HG02623 (cell line): Measurements from ENCODE around the gene ETV6.

Source experiments
- ATAC-seq: cut with Tn5 transposase; IDR thresholded peaks from one replicate; pipeline ENCODE4 v1.9.1; 2021; ENCODE audit warnings: moderate library complexity; ENCODE audit not compliant: unreplicated experiment

ETV6 gene

DNA sequence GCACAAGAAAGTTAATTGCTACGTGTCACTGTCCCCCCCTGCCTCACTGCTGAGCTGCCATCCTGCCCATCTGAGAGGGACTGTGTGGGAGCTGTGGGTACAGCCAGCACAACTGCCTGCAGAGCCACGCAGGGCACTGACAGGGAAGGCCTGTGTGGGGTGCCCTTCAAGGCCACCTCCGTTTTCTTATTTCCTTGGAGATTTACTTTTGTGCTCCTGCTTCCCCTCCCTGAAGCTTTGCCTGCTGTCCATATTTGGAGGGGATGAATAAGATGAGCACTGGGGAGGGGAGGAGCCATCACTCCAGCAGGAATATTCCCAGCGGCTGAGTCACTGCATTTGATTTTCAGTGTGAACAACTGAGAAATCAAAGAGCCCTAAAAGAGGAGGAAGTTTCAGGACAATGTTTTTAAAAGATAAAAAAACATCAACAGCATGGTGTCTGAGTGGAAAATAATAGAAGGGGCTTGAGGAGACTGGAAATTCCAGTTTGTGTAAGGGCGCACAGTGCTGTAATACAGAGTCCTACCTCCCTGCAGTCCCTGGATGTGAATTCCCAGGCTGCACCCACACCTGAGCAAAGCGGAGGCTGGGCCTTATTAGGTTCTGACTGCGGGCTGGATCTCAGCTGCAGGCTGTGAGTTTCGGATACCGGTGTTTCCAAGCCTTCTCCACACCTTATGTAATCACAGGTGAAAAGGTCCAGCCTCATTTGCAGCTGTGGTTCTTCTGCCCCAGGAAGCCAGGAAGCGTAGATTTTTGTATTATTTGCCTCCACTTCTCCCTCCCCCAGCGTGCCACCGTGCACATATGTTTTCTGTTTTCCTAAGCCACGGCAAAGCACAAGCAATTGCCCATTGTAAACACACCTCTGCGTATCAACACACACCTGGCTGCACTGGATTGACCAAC, 228.7 kb downstream of the ETV6 start:
- ATAC-seq, result no peak

DNA sequence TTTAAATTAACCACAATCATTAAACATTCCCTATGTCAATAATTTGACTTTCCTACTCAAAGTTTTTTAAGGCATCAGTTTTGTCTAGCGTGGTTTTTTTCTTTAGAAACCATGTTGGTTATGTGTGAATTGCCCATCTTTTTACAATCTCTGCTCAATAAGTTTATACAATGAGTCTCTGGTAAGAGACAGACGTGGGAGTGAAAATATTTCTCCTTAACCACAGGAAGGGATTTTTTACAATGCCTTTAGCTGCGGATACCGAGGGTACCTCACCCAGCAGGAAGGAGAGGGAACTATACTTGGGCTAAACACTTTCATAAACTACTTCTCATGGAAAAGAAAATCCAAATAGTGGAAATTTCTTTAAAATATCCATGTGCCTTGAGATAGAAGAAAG, 229.8 kb downstream of the ETV6 start:
- no peak for ATAC-seq

DNA sequence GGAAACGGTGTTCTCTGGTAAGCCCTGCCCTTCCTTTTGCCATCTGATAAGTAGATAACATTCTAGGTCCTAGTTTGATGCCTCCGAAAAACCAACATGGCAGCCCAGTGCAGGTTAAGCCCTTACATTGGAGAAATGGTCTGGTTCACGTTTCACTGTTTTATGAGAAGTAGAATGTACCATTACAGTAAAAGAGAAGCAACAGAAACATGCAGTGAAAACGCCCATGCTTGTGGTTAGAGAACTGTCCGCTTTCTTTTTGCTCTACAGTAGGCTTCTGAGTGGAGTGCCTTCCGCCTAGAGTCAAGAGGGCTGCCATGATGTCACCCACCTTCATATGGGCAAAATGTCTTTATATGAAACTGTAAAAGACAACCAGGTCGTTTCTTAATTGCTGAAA, 230.9 kb downstream of the ETV6 start:
- no peak for ATAC-seq

DNA sequence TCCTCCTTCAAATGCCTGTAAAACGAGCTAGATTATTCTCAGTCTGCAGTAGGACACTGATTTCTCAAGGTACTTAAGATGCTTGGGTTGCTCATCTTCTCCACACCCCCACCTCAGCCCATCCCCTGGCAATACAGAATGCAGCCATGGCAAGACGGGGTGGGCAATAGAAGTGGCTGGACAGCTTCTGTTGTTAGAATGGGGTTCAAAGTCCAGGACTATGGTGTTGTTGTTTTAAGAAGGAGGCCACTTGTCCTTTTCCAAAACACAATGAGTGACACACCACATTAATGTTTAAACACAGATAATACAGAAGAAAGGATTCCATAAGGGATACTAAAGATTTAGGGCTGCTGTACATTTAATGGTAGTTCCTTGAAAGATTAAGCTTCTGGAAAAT, 232.4 kb downstream of the ETV6 start:
- no peak for ATAC-seq

DNA sequence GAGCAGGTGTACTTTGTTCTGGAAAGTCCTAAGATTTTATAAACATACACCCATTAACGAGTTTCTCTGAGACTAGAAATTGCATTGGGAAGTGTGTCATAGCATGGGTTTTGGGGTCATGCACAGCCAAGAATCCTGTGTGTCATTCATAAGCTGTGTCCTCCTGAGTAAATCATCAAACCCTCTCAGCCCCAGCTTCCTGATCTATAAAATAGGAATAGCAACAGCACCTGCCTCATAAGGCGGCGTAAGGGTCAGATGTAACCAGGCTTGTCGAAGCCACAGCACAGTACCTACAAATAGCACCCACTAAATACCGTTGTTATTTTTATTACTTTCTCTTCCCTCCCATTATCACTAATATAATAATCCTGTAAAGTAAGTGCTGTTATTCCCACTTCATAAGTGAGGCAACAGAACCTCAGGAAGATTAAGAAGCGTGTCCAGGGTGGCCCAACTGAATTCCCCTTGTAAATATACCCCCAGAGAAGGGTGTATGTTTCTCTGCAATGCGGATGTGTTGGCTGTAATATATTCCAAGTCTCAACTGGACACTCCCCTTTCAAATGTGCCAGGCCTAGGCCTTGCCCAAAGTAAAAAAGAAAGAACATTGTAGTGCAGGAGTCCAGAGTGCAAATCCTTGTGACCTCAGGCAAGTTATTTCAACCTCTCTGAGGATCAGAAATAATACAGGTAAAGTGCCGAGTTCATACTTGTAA, 233.0 kb downstream of the ETV6 start:
- ATAC-seq, result peak; percentile 25

DNA sequence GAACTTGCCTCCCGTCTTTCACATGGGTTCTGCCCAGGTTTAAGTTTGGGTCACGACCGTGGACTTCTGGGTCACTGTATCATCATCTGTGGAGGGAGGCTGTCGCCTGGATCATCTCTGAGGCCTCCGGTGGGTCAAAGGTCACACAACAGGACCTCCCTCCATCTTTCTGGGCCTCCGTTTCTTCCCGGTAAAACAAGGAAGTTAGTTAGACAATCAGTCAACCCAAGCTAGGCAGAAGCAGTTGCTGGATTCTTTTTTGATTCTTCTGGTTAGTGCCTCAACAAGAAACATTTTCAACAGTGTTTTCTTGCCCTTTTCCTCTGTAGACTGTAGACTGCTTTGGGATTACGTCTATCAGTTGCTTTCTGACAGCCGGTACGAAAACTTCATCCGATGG, 234.6 kb downstream of the ETV6 start:
- no peak for ATAC-seq

DNA sequence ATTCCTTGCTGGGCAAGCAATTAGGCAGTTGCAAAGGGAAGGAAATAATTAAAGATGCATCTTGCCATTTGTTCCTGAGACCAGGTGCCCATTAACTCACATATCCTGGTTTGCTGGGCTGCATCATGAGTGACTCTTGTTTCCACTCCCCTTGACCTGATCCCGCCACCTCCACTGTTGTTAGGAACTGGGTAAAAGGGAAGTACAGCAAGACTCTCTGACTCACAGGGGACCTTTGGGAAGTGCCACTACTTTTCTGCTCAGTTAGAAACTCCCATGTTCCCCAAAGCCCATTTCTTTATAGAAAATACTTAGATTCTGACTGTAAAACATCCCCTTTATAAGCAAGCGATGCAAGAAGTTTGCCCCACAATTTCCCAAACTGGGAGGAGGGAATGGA, 235.2 kb downstream of the ETV6 start:
- no peak for ATAC-seq

DNA sequence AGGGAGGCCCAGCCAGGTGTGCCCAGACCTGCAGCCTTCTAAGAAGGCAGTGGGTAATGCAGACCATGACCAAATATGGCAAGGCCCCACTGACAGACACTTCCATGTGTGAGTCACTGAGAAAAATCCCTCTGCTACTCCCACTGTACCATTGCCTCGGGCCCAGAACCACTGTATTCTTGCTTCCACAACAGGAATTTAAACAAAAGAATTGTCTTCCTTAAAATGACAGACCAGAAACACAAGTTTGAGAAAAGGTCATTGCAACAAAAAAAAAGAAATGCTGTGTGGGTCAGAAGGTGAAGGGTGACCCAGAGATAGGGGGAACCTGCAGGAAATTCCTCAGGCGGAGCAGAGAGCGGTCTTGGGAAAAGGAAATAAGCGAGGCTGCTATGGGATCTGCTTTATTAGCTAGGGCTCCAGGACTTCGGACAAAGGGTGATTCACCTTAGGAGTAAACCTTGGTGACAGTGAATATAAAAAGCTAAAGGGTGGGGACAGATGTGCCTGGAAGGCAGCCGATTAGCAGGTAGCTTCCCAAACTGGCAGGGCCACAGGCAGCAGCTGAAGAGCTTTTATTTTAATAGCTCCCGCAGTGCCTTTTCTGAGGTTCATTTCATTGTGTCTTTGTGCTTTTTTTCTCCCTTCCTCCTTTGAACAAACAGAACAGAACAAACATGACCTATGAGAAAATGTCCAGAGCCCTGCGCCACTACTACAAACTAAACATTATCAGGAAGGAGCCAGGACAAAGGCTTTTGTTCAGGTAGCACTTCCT, 236.0 kb downstream of the ETV6 start:
- ATAC-seq, result no peak

DNA sequence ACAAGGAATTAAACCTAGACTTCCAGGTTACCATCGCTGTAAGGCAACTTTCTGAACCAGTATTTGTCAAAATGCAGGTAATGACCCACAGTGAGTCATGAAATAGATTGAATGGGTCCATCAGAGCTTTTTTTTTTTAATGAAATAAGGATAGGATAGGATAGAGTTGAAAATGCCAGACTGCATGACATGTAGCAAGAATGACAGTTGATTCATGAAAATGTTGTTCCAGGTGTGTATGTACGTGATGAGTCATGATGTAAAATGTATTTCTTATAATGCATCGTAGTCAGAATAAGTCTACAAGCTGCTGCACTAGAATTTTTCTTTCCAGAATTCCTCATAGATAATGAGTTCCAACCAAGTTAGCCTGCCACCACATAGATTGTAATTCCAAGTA, 236.9 kb downstream of the ETV6 start:
- ATAC-seq, result no peak

DNA sequence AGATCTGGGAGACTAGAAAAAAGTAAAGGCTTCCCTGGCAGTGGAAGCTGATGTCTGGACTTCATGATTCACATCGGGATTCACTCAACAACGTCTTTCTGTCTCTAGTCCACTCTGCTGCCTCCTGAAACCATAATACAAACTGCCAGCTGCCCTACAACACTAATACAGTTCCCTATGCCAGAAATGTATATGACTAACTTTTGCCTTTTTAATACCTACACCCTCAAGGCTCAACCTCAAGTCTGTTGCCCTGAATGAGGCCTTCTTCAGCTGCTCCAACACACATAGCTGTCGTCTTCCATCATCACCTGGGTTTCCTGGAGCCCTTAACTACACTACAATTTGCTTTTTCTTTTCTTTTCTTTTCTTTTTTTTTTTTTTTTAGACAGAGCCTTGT, 238.6 kb downstream of the ETV6 start:
- ATAC-seq, result no peak

DNA sequence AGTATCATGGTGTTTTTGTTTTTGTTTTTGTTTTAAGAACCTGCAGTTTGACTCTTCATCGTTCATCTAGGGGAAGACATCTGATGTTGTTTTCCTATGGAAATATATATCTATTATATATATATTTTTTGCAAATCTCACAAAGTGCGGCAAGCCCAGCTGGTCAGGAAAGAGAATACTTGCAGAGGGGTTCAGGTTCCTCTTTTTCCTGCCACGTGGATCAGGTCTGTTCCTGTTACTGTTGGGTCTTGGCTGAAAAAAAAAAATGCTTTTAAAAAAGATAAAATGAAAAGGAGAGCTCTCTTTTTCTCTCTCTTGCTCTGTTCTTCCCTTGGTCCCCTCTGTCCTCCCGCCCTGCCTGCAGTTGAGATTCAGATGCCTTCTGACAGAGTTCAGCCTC, 241.9 kb downstream of the ETV6 start:
- no peak for ATAC-seq

DNA sequence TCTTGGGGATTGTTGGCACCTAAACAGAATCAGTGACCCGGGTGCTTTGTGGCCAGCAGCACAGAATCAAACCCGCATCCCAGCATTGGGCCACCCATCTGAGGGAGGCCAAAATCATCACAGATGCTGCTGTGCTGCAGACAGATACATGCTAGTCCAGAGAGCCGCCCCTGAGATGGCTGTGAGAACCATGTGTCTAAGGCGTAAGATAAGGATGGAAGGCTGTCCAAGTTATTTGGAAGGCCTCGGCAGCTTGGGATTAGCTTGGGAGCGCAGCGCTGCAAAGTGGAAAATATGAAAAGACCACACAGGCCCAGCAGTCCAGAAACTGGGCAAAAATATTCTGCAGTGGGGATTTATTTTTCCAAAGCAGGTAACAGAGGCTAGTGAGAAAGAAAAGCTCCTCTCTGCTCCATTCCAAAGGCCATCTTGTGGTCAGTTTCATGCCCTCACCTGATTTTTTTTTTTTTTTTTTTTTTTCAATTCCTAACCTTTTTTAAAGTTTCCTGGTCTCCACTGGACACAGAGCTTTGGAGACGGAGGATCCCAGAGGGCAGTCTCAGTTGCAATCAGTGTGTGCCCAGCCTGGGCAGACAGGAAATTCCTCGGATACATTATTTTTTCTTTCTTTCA, 242.4 kb downstream of the ETV6 start:
- ATAC-seq, result no peak

DNA sequence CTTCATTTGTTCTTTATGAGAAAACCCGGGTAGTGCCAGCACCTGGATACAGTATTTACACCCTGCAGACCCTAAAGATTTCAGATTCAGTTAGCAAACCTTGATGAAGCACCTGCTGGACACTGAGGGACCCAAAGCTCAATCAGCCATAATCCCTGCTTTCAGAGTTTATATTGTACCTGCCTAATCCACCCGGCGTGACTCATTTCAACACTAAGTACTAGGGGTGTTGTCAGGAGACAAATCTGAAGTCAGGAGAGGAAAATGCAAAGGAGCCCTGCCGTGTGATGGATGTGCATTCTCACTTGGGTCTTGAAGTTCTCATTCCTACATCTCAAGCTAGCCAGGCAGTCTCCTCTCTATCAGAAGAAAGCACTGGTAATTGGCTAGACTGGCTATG, 244.5 kb downstream of the ETV6 start:
- no peak for ATAC-seq

DNA sequence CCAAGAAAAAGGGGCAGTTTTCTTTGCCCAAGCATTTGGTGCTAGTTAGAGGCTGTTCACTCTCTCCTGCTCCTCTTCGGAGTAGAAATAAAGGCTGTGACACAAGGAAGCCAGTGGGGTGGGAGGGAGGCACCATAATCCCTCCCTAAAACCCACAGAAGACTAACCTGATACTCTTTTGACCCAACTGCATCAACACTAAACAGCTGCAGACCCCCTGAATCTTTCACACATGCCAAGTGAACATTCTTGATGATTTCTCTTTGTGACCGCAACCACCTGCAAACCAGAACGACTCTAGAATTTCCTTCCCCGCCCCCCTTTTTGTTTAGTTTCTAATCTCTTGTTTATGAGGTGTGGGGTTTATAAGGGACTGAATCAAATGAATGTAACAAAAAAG, 245.4 kb downstream of the ETV6 start:
- no peak for ATAC-seq

DNA sequence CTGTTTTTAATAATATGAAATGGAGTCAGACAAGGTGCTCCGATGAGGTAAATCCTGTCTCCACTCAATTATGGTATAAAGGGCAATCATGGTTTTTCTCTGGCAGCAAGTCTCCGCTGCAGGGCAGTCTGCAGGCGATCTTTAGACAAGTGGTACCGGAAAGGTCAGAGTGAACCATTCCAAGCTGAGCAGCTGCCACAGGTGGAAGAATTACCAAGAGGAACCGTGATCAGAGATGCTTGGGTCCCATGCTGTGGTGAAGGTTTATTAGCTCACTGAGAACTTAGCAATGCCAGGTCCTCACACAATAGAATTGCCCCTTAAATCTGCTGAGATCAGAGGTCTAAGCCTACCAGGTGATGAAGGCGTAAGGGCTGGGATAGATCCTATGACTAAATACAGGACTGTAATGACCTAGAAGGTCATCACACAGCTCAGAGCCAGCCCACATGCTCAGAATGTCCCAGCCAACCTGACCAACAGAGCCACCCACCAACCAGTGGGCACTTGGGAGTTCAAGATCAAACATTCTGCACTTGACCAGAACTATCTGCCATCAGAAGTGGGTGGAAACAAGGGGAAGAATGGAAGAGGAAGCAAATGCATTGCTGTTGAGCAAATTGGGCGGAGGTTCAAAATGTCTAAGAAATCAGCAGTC, 246.1 kb downstream of the ETV6 start:
- no peak for ATAC-seq

DNA sequence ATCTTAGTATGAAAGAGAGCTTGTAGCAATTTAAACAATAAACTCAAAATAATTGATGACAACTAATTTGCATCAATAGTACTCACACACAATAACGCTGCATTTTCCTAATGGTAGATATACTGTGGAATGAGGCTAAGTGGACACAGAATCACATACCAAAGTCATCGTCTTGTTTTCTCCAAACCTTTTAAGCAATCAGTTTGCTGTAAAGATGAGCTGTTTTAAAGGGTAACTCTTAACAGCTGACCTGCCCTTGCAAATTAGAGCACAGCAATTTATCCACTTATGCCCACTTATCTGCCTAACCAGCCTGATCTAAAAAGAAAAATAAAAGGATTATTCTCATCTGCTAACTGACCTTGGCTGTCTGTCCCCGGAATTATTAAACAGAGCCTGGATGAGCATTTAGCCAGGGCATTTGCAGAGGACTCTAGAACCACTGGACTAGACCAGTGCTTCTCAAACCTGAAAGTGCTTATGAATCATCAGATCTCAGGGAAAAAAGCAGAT, 247.0 kb downstream of the ETV6 start:
- ATAC-seq, result no peak

DNA sequence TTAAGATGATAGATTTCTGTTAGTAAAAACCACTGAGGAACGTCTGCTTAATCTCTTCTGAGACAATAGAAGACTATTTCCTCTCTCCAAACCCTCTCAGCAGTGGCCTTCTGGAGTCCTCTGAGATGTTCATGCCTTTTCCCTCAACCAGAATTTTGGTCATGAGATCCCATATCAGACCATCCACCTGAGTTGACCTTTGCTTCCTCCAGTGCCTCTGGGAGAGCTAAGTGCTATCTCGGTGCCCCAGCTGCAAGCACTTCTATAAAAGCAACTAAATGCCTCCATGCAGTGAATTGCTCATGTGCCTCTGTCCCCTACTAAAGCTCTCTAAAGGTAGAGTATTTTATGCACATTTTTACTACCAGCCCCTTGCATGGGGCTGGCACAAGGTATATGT, 248.4 kb downstream of the ETV6 start:
- ATAC-seq, result no peak

DNA sequence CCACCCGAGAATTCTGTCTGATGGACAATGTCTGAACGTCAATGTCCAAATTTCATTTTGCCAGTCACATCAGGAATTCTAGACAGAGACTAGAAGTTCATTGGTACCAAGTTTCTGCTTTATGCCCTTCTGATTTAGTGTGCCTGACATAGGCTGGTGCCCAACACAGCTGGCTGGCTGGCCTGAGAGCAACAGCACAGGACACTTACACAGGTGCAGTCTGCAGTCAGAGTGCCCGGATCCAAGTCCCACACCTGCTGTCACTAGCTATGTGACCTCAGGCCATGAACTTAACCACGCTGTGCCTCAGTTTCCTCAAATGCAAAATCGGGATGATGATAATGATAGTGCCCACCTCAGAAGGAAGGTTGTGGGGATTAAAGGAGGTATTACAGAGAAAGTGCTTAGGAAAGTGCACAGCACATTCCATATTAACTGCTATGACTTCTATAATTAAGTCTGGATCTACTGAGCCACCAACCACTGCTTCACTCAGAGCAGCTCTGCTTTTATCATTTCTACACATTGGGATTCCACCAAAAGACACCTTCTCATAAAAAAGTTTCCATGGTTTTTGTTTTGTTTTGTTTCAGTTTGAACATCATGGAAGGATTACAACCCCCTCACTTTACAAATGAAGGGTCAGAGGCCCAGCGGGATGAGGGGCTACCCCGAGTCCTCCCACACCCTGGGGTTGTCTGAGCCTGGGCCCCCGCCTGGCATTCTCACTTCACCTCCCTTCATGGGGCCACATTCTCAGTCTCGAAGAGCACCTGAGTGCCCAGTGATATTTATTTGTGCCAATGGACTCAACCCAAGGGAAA, 252.4 kb downstream of the ETV6 start:
- ATAC-seq, result no peak

DNA sequence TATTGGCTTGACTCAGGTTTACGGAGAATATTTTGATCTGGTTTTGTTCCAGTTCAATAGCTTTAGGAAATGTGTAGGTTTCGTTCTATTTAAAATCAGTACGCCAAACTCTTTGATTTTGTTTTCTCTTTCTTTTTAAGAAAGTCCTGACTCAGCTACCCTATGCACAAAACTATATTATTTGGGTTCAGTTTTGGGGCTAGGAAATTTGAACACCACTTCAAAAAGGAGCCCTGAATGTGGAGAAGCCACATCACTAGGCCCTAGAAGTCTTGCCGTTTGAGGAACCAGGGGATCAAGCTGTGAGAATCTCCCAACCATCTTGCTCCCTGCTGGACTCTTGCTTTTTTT, 253.0 kb downstream of the ETV6 start:
- no peak for ATAC-seq

DNA sequence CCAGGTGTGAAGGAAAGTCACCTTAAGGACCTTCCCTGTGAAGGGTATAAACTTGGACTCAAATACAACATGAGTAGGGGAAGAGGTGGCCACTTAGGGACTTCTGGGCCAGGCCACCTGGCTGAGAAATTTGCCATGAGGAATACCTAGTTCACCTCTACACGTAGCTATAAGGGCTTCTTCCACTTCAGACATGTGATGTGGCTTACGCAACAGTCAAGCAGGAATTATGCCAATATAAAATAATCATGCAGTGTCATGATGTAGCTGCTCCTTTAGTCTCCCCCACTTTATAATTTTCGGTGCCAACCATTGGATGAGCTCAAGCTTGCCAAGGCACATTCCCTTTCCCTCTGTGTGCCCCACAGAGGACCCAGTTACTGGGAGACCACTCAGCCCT, 254.7 kb downstream of the ETV6 start:
- no peak for ATAC-seq
